Psoas muscle (tissue), 8 donors: ENCODE measurements around the gene EPN3. TPM values are rescaled to one million over a fixed set of nuclear protein-coding genes. Genes with fewer than 3 reads are reported as not detected.

Source experiments
- ATAC-seq, 4 donors: fragments of 200-7000 bp; cut with Tn5 transposase; one replicate each; pipeline ENCODE4 v1.9.1; 2020; ENCODE audit warnings: moderate library complexity in 3 of 4, mild to moderate bottlenecking in 2 of 4
- DNase-seq, 2 donors: peaks; one replicate each; pipeline ENCODE4 v3.0.0-alpha.2; 2020
- H3K27ac ChIP-seq: fragments of 200-600 bp; one replicate; pipeline ENCODE4 v1.8.0; 2022
- H3K27me3 ChIP-seq, 3 donors: fragments of 200-600 bp in 1 of 3; one replicate each; pipeline versions ENCODE4 v1.6.1 to v1.8.0; 2013 to 2022; ENCODE audit warnings: low read length in 2 of 3, mild to moderate bottlenecking in 2 of 3, moderate library complexity in 1 of 3; ENCODE audit not compliant: insufficient read depth in 3 of 3
- H3K36me3 ChIP-seq, 2 donors: fragments of 200-600 bp in 1 of 2; one replicate each; pipeline versions ENCODE4 v1.6.1 to v1.8.0; 2013 to 2022; ENCODE audit warnings: low read depth in 1 of 2, mild to moderate bottlenecking in 1 of 2, moderate library complexity in 1 of 2; ENCODE audit not compliant: insufficient read depth in 1 of 2
- H3K4me1 ChIP-seq: fragments of 200-600 bp; one replicate; pipeline ENCODE4 v1.8.0; 2022
- H3K4me3 ChIP-seq: fragments of 200-600 bp; one replicate; pipeline ENCODE4 v1.8.0; 2022; ENCODE audit warnings: mild to moderate bottlenecking
- H3K9me3 ChIP-seq: fragments of 200-600 bp; one replicate; pipeline ENCODE4 v1.8.0; 2022
- CTCF ChIP-seq: fragments of 200-600 bp; IDR thresholded peaks from one replicate; pipeline ENCODE4 v1.8.0; 2022; ENCODE audit warnings: antibody characterized with exemption
- WGBS, 3 donors: extraction: QIAGEN DNeasy Blood & Tissue Kit; methylation state at CpG; one replicate each; pipeline versions ENCODE4 v1.1.6 to v1.1.7; 2013; 5-methylcytosine and 5-hydroxymethylcytosine counted together
- intact Hi-C, 2 donors: fragments of 100-400 bp; cut with DNase I; formaldehyde crosslinking; loops; one replicate each; pipeline versions ENCODE4 v1.11.0 to v1.14.2; 2022
- polyA plus RNA-seq, 3 donors: library from polyadenylated mRNA; stranded (reverse); fragments of 200-250 nt; gene quantifications; one replicate each; pipeline ENCODE4 v1.2.3, GENCODE V29; 2013
- total RNA-seq, 4 donors: library from RNA; stranded (reverse); fragmentation: NEBNext Ultra II Directional in 2 of 4; extraction: Animal tissue kit (Norgen Biotek cat#: 25700) in 2 of 4; gene quantifications; one replicate each; pipeline versions ENCODE4 v1.2.1 to v1.2.4, GENCODE V29; 2021 to 2023
- donor health status: healthy with polysubstance abuse.
- donor health status: DM: no; HTN: no; CAD: no; lungs with moderate emphysema.
- donor health status: Bipolar disorder and iron deficiency.
- donor health status: healthy.
- donor health status: DM: yes; HTN: yes; CAD: no.
- donor health status: DM: no; HTN: no; CAD: no.
- donor health status: DM: no; HTN: no; CAD: no.
- donor health status: DM: yes; HTN: yes; CAD: no.

The EPN3 gene
- total and polyA plus RNA-seq, 7 donors = 0.03 to 0.15 (median 0.12) TPM; not detected in 4

DNA sequence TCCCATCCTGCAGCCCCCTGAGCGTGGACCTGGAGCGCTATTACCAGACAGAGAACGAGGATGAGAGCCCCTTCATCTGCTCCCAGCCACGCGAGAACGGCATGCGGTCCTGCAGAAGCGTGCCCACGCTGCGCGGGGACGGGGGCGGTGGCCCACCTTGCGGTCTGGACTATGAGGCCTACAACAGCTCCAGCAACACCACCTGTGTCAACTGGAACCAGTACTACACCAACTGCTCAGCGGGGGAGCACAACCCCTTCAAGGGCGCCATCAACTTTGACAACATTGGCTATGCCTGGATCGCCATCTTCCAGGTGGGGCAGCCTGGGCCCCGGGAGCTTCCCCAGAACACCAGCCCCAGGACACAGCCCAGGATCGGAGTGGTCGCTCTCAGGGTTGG lies 40.0 kb downstream of the EPN3 start:
- WGBS, 3 donors = 96 to 97% (median 97%) methylated on average over 20 of the region's 20 CpGs
- H3K27me3 ChIP-seq = no peaks in the 10 kb centered on the region
- ATAC-seq (no peak), DNase-seq (no peak)
- no peak overlapping the region for H3K27ac ChIP-seq
- no peaks in the 10 kb centered on the region for H3K9me3 ChIP-seq
- no peak overlapping the region for H3K4me3 ChIP-seq
- no peak for TF ChIP-seq CTCF
- no peaks in the 10 kb centered on the region for H3K4me1 ChIP-seq
- intact Hi-C loops = no loop called here
- no peaks in the 10 kb centered on the region for H3K36me3 ChIP-seq

DNA sequence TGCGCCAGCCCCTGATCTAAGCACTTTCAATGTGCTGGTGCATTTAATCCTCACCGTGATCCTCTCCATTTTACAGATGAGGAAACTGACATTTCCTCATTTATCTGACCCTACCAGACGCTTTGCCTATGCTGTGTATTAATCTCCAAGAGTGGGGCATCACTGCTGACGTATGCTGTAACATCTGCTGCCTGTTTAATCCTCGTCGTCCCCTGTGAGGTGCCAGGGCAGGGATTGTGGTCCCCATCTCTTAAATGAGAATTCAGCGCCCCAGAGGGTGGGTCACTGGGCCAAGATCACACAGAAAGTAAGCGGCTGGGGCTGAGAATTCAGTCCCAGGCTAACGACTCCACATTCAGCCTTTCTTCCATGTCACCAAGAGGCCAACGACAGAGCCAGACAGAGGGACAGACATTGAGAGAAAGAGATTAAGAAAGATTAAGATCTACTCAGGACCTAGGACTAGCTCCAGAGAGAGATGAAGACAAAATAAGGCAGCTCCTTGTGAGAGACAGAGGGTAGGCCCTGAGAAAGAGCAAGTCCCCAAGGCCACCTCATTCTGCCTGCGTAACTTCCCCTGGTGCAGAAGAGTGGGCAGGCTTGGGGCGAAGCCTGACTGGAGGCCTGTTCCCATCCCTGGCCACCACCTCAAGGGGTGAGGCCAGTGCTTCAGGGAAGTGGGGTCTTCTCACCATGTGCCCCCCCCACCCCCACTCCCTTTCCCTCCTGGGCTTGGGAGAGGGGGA lies 41.5 kb downstream of the EPN3 start:
- intact Hi-C loops = no loop called here
- no peak for DNase-seq
- ATAC-seq = no peak
- 88 to 89% (median 88%) methylated on average over 12 of the region's 12 CpGs for WGBS, 3 donors
- no peak overlapping the region for H3K27ac ChIP-seq
- no peak for TF ChIP-seq CTCF
- no peaks in the 10 kb centered on the region for H3K9me3 ChIP-seq
- no peaks in the 10 kb centered on the region for H3K36me3 ChIP-seq
- no peaks in the 10 kb centered on the region for H3K4me1 ChIP-seq
- no peaks in the 10 kb centered on the region for H3K27me3 ChIP-seq
- no peak overlapping the region for H3K4me3 ChIP-seq

GRCh38 chr17:50575581-50576210 lies 43.2 kb downstream of the EPN3 start:
- no peak for TF ChIP-seq CTCF
- intact Hi-C loops = no loop called here
- no peak for ATAC-seq
- Histone ChIP-seq H3K27me3 (peaks cover 0 to 3% (median 0%) of the 10 kb centered on the region in 3 donors), H3K27ac (no peak overlapping the region), H3K9me3 (no peaks in the 10 kb centered on the region), H3K4me1 (no peaks in the 10 kb centered on the region), H3K4me3 (no peak overlapping the region), H3K36me3 (no peaks in the 10 kb centered on the region)
- WGBS, 3 donors = 75 to 81% (median 80%) methylated on average over 33 of the region's 33 CpGs
- DNase-seq = no peak

DNA sequence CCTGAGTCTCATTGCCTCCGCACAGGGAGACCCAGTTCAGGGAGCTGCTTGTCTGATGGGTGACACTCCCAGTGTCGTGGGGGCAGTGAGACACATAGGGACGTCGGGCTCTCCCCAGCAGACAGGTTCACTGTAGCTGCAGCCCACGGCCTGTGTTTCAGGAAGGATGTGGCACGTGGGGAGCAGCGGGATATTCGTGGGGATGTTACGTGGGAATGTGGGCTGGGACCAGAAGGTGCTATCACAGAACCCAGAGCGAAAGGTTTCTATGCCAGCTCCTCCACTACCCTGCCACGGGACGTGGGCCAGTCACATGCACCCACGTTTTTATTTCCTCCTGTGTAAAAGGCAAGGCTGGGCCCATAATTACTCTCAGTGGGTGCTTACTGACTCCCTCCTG lies 44.3 kb downstream of the EPN3 start:
- no peak for TF ChIP-seq CTCF
- no peak overlapping the region for H3K4me3 ChIP-seq
- WGBS, 3 donors = 75 to 85% (median 83%) methylated on average over 13 of the region's 13 CpGs
- ATAC-seq (no peak), DNase-seq (no peak)
- intact Hi-C loops = no loop called here
- peaks cover 0 to 3% (median 0%) of the 10 kb centered on the region in 3 donors for H3K27me3 ChIP-seq
- no peaks in the 10 kb centered on the region for H3K9me3 ChIP-seq
- no peak overlapping the region for H3K27ac ChIP-seq
- H3K36me3 ChIP-seq = no peaks in the 10 kb centered on the region
- no peaks in the 10 kb centered on the region for H3K4me1 ChIP-seq
